ENCODE results near the gene EFNB2.

EFNB2 gene

GRCh38 chr13:106462710-106463109 lies 72.8 kb downstream of the EFNB2 start:
- FAIRE-seq (no peak), DNase-seq (ENCODE audit: insufficient read length, low spot score) (no peak)

- FAIRE-seq, result no peak
- DNase-seq (ENCODE audit: insufficient read length, low spot score), result no peak
Measured at GRCh38 chr13:106455777-106456176, 79.7 kb downstream of the EFNB2 start.

GRCh38 chr13:106455190-106455589 lies 80.3 kb downstream of the EFNB2 start:
- FAIRE-seq (no peak), DNase-seq (ENCODE audit: insufficient read length, low spot score) (no peak)

GRCh38 chr13:106453101-106453500 lies 82.4 kb downstream of the EFNB2 start:
- DNase-seq (ENCODE audit: insufficient read length, low spot score) (no peak), FAIRE-seq (no peak)

- no peak for DNase-seq (ENCODE audit: insufficient read length, low spot score)
- FAIRE-seq, result no peak
Measured at GRCh38 chr13:106450991-106451390, 84.5 kb downstream of the EFNB2 start.

- FAIRE-seq, result no peak
- DNase-seq (ENCODE audit: insufficient read length, low spot score), result no peak
Measured at GRCh38 chr13:106449096-106449495, 86.4 kb downstream of the EFNB2 start.

- no peak for FAIRE-seq
Measured at GRCh38 chr13:106445996-106446395, 89.5 kb downstream of the EFNB2 start.

GRCh38 chr13:106443607-106444322 lies 91.7 kb downstream of the EFNB2 start:
- FAIRE-seq, result no peak
- no peak for DNase-seq (ENCODE audit: insufficient read length, low spot score)

More at GRCh38 chr13:106445996-106446395, 89.5 kb downstream of the EFNB2 start:
- DNase-seq (ENCODE audit: insufficient read length, low spot score), result no peak

GRCh38 chr13:106440866-106441265 lies 94.6 kb downstream of the EFNB2 start:
- FAIRE-seq (no peak), DNase-seq (ENCODE audit: insufficient read length, low spot score) (no peak)

Data from GM19239 (cell line).